ENCODE data around the gene GPC5. TPM values are rescaled to one million over a fixed set of nuclear protein-coding genes. Genes with fewer than 3 reads are reported as not detected.

GPC5 gene
- total RNA-seq, 8 experiments from 2014 or later, result 0.10 to 4.1 (median 2.3) TPM; not detected in 2

DNA sequence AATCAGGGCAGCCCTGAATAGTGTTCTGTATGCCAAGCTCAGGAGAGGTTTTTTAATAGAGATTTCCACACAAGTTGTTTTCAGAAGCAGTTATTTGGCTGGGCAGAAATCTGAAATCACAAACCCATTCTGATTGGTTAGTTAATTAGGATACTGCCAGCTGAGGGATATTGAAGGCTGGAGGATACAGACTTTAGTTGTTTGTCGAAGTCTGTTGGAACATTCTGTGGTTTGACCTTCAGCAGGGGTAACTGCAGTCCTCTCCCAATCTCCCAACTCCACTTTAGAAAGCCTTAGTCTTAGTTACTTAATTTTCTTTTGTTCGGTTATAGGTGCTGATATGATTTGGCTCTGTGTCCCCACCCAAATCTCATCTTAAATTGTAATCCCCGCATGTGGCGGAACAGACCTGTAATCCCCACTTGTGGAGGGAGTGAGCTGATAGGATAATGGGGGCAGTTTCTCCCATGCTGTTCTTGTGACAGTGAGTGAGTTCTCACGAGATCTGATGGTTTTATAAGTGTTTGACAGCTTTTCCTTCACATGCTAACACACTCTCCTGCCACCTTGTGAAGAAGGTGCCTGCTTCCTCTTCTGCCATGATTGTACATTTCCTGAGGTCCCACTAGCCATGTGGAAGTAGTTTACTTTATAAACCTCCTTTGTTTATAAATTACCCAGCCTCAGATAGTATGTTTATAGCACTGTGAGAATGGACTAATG is 169.2 kb downstream of the GPC5 start:
- Histone ChIP-seq H3K4me1 (replicated peaks in 1 of 2) (no peaks in the 10 kb centered on the region), H3K27ac (no peak overlapping the region), H3K4me3 (no peak overlapping the region)
- WGBS, 10 experiments, result 10 to 100% (median 80%) methylated on average over 1 to 5 of the region's 5 CpGs
- in situ Hi-C loops (cut with MboI; ENCODE audit: low pct_unique_long_range_greater_than_20kb in 2 of 9, low sequenced_read_pairs in 9 of 9, unreplicated experiment in 9 of 9), result no loop called here
- ATAC-seq (replicated peaks in 6 of 8), result no peak

DNA sequence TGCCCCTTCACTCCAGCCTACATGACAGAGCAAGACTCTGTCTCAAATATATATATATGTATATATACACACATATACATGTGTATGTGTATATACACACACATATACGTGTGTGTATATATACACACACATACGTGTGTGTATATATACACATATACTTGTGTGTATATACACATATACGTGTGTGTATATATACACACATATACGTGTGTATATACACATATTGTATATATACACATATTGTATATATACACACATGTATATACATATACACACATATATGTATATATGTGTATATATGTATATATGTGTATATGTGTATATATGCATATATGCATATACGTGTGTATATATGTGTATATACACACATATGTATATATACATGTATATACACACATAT is 173.3 kb downstream of the GPC5 start:
- no peaks in the 10 kb centered on the region for H3K4me1 ChIP-seq (replicated peaks in 1 of 2)
- WGBS, 10 experiments, result 20 to 40% methylated on average over 1 to 3 of the region's 5 CpGs; no CpG with 5 or more reads in 8 of the 10 experiments
- no peak overlapping the region for H3K27ac ChIP-seq
- no peak for ATAC-seq (replicated peaks in 6 of 8)
- no peak overlapping the region for H3K4me3 ChIP-seq
- in situ Hi-C loops (cut with MboI; ENCODE audit: low pct_unique_long_range_greater_than_20kb in 2 of 9, low sequenced_read_pairs in 9 of 9, unreplicated experiment in 9 of 9), result no loop called here

DNA sequence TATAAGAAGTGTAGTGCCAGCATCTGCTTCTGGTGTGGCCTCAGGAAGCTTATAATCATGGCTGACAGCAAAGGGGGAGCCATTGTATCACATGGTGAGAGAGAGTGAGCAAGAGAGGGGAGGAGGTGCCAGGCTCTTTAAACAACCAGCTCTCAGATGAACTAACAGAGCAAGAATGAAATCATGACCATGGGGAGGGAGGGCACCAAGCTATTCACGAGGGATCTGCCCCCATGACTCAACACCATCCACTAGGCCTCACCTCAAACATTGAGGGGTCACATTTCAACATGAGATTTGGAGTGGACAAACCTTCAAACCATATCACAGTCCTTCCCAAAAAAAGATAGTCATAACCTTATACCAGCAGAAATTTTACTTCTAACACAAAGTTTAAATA is 174.0 kb downstream of the GPC5 start:
- Histone ChIP-seq H3K27ac (no peak overlapping the region), H3K4me1 (replicated peaks in 1 of 2) (no peaks in the 10 kb centered on the region), H3K4me3 (no peak overlapping the region)
- in situ Hi-C loops (cut with MboI; ENCODE audit: low pct_unique_long_range_greater_than_20kb in 2 of 9, low sequenced_read_pairs in 9 of 9, unreplicated experiment in 9 of 9), result no loop called here
- ATAC-seq (replicated peaks in 6 of 8), result no peak
- WGBS, 10 experiments, result 14 to 78% (median 57%) methylated on average over 1 of the region's 1 CpG; no CpG with 5 or more reads in 5 of the 10 experiments

DNA sequence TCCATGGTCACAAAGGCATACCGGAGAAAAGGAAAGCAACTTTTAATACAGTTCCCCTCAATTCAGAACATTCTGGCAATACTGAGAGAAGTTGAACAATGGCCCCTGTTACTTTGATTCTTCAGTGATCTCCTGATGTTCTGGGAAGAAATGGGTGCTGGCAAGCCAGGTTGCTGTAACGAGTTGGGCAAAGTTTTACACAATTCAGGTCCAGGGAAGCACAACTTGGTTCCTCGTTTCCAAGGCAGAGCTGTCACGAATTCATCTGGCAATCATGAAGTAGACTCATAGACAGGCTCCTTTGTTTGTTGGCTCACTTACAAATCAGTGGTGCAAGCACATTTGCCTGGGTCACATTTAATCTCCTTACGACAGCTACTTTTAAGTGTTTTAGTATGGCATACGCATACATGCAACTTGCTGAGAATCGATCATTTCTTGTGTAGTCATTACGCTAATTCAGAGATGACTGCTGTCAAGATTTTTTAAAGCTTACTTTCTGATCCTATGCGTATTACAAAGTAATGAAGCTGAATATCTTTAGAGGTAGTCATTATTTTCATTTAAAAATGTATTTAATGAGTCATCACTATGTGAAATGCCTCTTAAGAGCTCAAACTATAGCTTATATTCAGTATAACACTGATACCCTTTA is 174.7 kb downstream of the GPC5 start:
- Histone ChIP-seq H3K4me1 (replicated peaks in 1 of 2) (no peaks in the 10 kb centered on the region), H3K27ac (no peak overlapping the region), H3K4me3 (no peak overlapping the region)
- in situ Hi-C loops (cut with MboI; ENCODE audit: low pct_unique_long_range_greater_than_20kb in 2 of 9, low sequenced_read_pairs in 9 of 9, unreplicated experiment in 9 of 9), result no loop called here
- WGBS, 10 experiments, result 40 to 100% (median 82%) methylated on average over 1 to 9 of the region's 9 CpGs
- peak in 1 of 8 experiments; percentile 9 for ATAC-seq (replicated peaks in 6 of 8)

DNA sequence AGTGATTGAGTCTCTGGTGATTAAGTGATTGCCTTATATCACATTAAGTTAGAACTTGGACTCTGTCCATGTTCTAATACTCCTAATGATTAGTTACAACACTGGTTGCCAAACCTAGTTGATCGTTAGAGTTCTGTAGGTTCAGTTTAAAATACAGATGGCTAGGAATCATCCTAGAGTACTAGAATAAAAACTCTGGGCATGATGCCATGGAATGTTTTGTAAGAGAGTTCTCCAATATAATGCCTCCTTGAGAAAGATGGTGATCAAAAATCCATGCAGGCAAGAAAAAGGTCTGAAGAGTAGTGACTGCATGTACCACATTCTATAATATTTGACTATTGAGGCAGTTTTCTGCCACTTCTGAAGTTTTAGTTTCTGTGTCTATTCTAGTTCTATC is 176.3 kb downstream of the GPC5 start:
- in situ Hi-C loops (cut with MboI; ENCODE audit: low pct_unique_long_range_greater_than_20kb in 2 of 9, low sequenced_read_pairs in 9 of 9, unreplicated experiment in 9 of 9), result no loop called here
- ATAC-seq (replicated peaks in 6 of 8), result no peak
- 0 to 100% (median 56%) methylated on average over 1 of the region's 1 CpG; no CpG with 5 or more reads in 5 of the 10 experiments for WGBS, 10 experiments
- Histone ChIP-seq H3K27ac (no peak overlapping the region), H3K4me3 (no peak overlapping the region), H3K4me1 (replicated peaks in 1 of 2) (no peaks in the 10 kb centered on the region)

DNA sequence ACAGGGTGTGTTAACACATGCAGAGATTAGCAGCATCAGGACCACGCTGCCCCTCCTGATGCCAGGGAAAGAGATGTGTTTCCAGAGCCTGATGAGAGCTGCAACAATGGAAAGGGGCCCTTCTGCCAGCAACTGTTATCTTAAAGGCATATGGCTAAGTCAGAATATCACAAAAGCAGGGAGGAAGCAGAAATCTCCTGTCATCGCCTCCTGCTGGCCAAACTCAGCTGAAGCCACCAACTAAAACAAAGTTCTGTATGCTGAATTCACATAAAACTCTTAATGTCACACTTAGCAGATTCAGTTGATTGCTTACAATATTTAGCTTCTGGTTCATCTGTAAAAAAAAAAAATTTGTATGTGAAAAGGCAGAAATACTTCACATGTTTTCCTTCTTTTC is 178.2 kb downstream of the GPC5 start:
- Histone ChIP-seq H3K4me3 (no peak overlapping the region), H3K27ac (no peak overlapping the region), H3K4me1 (replicated peaks in 1 of 2) (no peaks in the 10 kb centered on the region)
- in situ Hi-C loops (cut with MboI; ENCODE audit: low pct_unique_long_range_greater_than_20kb in 2 of 9, low sequenced_read_pairs in 9 of 9, unreplicated experiment in 9 of 9), result no loop called here
- 0 to 92% (median 55%) methylated on average over 1 to 2 of the region's 2 CpGs for WGBS, 10 experiments
- no peak for ATAC-seq (replicated peaks in 6 of 8)

DNA sequence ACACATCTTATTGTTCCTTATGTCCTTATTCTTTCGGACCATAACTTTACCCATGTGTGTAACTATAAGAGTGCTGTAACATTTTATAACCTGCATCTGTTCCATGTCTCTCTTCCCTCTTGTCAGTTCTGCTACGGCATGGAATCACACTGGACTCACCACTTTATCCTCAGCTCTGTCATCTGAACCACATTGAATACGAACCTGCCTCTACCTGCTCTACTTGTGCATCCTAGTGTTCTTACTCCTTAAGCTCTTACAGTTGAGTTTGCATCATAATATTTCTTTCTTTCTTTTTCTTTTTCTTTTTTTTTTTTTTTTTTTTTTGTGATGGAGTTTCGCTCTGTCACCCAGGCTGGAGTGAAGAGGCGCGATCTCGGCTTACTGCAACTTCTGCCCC is 180.9 kb downstream of the GPC5 start:
- in situ Hi-C loops (cut with MboI; ENCODE audit: low pct_unique_long_range_greater_than_20kb in 2 of 9, low sequenced_read_pairs in 9 of 9, unreplicated experiment in 9 of 9), result no loop called here

DNA sequence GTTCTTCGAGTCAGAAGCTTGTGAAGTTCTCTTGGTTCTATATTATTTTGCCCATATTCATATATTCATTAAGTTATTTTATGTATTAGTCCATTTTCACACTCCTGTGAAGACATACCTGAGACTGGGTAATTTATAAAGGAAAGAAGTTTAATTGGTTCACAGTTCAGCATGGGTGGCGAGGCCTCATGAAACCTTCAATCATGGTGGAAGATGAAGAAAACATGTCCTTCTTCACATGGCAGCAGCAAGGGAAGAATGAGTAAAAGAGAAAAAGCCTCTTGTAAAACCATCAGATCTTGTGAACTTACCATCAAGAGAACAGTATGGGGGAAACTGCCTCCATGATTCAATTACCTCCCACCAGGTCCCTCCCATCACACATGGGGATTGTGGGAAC is 182.3 kb downstream of the GPC5 start:
- in situ Hi-C loops (cut with MboI; ENCODE audit: low pct_unique_long_range_greater_than_20kb in 2 of 9, low sequenced_read_pairs in 9 of 9, unreplicated experiment in 9 of 9), result no loop called here
- no peak for ATAC-seq (replicated peaks in 6 of 8)
- H3K27ac ChIP-seq, result no peak overlapping the region
- no peak overlapping the region for H3K4me3 ChIP-seq
- 0 to 100% (median 85%) methylated on average over 1 to 2 of the region's 2 CpGs for WGBS, 10 experiments
- H3K4me1 ChIP-seq (replicated peaks in 1 of 2), result no peaks in the 10 kb centered on the region

More for the DNA sequence above, 180.9 kb downstream of the GPC5 start:
- no peak for ATAC-seq (replicated peaks in 6 of 8)
- 4 to 93% (median 83%) methylated on average over 1 to 7 of the region's 7 CpGs; no CpG with 5 or more reads in 1 of the 10 experiments for WGBS, 10 experiments
- Histone ChIP-seq H3K4me3 (no peak overlapping the region), H3K4me1 (replicated peaks in 1 of 2) (no peaks in the 10 kb centered on the region), H3K27ac (no peak overlapping the region)

DNA sequence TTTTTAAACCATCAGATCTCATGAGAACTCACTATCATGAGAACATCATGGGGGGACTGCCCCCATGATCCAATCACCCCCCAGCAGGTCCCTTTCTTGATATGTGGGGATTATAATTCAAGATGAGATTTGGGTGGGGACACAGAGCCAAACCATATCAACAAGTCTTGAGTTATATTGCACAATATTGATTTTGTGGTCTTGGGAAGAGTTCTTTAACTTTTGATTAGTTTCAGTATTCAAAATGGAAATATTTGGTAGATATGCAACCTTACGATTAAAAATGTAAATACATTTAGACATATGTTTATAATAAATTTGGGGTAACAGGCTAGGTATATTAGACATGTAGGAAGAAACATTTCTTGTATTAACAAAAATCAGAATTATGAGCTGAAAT is 188.2 kb downstream of the GPC5 start:
- in situ Hi-C loops (cut with MboI; ENCODE audit: low pct_unique_long_range_greater_than_20kb in 2 of 9, low sequenced_read_pairs in 9 of 9, unreplicated experiment in 9 of 9), result no loop called here
- Histone ChIP-seq H3K4me3 (no peak overlapping the region), H3K4me1 (replicated peaks in 1 of 2) (no peaks in the 10 kb centered on the region), H3K27ac (no peak overlapping the region)
- 38 to 100% (median 100%) methylated on average over 1 of the region's 1 CpG; no CpG with 5 or more reads in 5 of the 10 experiments for WGBS, 10 experiments
- no peak for ATAC-seq (replicated peaks in 6 of 8)

DNA sequence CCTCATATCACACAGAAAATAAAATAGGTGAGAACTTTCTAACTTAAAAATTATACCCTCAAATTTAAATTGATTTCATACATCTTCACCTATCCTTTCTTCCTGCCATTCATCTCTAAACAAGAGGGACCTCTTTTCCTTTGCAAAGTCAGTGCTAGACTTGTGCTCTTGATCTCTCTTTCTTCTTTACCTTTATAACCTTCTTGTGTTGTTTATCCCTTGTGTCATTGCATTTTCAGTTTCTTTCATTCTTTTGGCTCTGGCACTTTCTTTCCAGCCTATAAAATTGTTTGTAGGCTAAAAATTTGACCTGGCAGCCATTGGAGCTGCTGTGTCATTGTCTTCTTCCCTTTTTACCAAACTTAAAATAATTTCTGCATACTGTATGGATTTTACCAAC is 190.1 kb downstream of the GPC5 start:
- H3K27ac ChIP-seq, result no peak overlapping the region
- H3K4me1 ChIP-seq (replicated peaks in 1 of 2), result no peaks in the 10 kb centered on the region
- in situ Hi-C loops (cut with MboI; ENCODE audit: low pct_unique_long_range_greater_than_20kb in 2 of 9, low sequenced_read_pairs in 9 of 9, unreplicated experiment in 9 of 9), result no loop called here
- ATAC-seq (replicated peaks in 6 of 8), result no peak
- no peak overlapping the region for H3K4me3 ChIP-seq

DNA sequence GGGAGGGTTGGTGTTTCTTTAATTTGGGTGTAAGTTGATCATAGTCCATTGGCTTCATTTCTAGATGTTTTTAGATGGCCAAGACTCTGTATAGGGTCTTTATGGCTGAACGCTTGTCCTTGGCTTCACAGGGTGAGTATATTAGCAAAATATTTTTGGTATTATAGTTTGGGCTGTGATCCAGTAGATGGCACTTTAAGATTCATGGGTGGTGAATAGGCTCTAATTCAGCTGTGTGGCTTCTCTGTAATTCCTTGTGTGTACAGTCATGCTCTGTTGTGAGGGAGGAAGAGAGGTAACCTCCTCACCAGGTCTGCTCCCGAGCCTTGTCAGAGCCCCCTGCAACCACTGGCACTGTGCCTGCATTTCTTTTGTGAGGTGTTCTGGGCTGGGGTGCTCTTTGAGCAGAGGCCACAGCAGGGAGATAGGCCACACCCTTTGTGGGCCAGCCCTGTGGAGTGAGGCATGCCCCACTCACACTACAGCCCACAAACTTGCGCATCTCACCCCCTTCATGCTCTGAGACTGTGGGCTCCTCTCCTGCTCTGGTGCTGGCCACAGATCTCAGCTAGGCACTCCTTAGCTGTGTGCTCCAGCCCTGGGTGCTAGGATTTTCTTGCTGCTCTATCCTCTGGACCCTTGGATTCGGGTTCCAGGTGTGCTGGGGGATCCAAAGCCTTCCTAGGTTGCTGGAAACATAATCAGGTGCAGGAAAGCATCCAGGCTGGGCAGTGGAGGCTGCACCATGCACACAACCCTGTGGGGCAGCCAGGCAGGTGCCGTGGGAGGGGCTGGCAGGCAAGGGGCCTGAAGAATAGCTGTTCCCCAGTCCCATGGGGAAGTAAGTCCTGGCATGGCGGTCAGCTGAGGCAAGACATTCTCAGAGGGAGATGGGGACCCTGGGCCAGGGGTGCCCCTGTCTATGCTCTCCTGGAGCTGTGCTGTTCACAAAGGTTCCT is 193.9 kb downstream of the GPC5 start:
- Histone ChIP-seq H3K27ac (no peak overlapping the region), H3K4me3 (no peak overlapping the region), H3K4me1 (replicated peaks in 1 of 2) (no peaks in the 10 kb centered on the region)
- 23 to 100% (median 67%) methylated on average over 1 to 3 of the region's 6 CpGs; no CpG with 5 or more reads in 2 of the 10 experiments for WGBS, 10 experiments
- in situ Hi-C loops (cut with MboI; ENCODE audit: low pct_unique_long_range_greater_than_20kb in 2 of 9, low sequenced_read_pairs in 9 of 9, unreplicated experiment in 9 of 9), result no loop called here
- no peak for ATAC-seq (replicated peaks in 6 of 8)

DNA sequence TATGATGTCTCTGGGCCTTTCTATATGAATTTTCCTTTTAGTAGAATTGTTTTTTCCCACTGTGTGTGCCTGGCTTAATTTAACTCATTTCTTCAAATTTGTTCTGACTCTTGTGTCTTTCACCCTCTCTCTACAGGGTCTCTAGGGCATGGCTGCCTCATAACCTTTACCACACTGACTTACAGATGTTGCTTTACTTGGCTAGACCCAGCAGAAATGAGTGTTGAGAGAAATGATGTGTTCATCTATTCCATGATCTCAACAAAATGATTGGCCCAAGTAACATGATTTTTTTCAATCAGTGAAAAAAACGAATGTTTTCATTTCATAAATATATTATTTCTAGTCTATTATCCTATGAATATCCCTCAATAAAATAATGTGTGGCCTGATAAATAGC is 195.0 kb downstream of the GPC5 start:
- in situ Hi-C loops (cut with MboI; ENCODE audit: low pct_unique_long_range_greater_than_20kb in 2 of 9, low sequenced_read_pairs in 9 of 9, unreplicated experiment in 9 of 9), result no loop called here
- WGBS, 10 experiments, result 0 to 73% (median 50%) methylated on average over 1 of the region's 1 CpG; no CpG with 5 or more reads in 1 of the 10 experiments
- Histone ChIP-seq H3K27ac (no peak overlapping the region), H3K4me1 (replicated peaks in 1 of 2) (no peaks in the 10 kb centered on the region), H3K4me3 (no peak overlapping the region)
- ATAC-seq (replicated peaks in 6 of 8), result no peak

DNA sequence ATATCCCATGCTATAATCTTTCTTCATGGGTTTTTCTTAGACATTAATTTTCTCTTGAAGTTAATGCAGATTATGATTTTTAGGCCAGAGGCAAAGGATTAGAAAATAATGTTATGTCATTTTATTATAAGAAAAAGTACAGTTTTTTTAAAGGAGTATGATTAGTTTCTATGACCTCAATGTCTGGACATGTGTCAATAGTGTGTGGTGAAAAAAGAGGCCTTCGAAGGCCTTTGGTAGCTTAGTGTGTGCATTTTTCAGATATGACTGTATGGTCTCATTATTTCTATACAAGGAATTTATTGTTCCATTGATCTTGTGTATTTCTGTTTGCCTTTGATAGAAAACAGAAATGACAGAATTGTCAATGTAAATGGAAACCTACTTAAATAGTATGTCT is 195.6 kb downstream of the GPC5 start:
- H3K4me1 ChIP-seq (replicated peaks in 1 of 2), result no peaks in the 10 kb centered on the region
- no peak overlapping the region for H3K4me3 ChIP-seq
- WGBS, 10 experiments, result 0 to 100% (median 86%) methylated on average over 1 of the region's 1 CpG; no CpG with 5 or more reads in 1 of the 10 experiments
- no peak overlapping the region for H3K27ac ChIP-seq
- ATAC-seq (replicated peaks in 6 of 8), result no peak
- in situ Hi-C loops (cut with MboI; ENCODE audit: low pct_unique_long_range_greater_than_20kb in 2 of 9, low sequenced_read_pairs in 9 of 9, unreplicated experiment in 9 of 9), result no loop called here

Data from motor neuron (in vitro differentiated cells).